Measurements from ENCODE around the gene ANGEL1. TPM values are rescaled to one million over a fixed set of nuclear protein-coding genes. Genes with fewer than 3 reads are reported as not detected.

Gene ANGEL1
- polyA plus RNA-seq, 3 donors, result 8.1 to 10.4 (median 8.5) TPM

DNA sequence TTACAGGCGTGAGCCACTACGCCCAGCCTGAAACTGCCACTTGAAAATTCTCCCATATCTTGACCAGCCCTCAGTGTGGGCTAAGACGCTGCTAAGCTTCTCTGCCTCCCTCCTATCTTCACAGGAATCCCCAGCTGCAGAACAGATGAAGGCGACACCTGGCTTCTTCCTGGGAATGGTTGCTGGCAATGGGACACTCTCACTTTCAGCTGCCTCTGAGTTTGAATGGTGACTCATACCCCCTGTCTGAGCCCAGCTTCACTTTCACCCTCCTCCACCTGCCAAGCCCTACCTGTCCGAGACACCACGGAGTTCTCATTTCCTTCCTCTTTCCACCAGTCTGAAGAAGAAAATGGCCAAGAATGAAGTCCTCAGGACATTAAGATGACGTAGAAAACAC is 69.7 kb downstream of the ANGEL1 start:
- Histone ChIP-seq H3K9ac (ENCODE audit: insufficient read depth, low read length, poor library complexity, severe bottlenecking) (no peak overlapping the region), H3K4me3 (replicated peaks in 1 of 3; ENCODE audit: low read depth in 2 of 3, low read length in 3 of 3) (peak overlapping the region in 1 of 3 experiments; percentile 13), H4K20me1 (ENCODE audit: insufficient read depth, low read length) (no peaks in the 10 kb centered on the region), H3K9me3 (replicated peaks in 1 of 2; ENCODE audit: control insufficient read depth in 1 of 2, insufficient read depth in 1 of 2, low read length in 2 of 2) (peaks cover 6 to 9% of the 10 kb centered on the region in 2 donors), H3K79me2 (ENCODE audit: insufficient read depth, low read length) (no peaks in the 10 kb centered on the region), H2AFZ (ENCODE audit: insufficient read depth, low read depth, low read length, poor library complexity, severe bottlenecking) (no peak overlapping the region), H3K4me2 (replicated peaks; ENCODE audit: extremely low read depth, low read length, poor library complexity, severe bottlenecking) (peak overlapping the region; percentile 41), H3K27me3 (ENCODE audit: control insufficient read depth in 2 of 2, insufficient read depth in 2 of 2, low read length in 2 of 2) (no peaks in the 10 kb centered on the region), H3K36me3 (replicated peaks in 1 of 2; ENCODE audit: control insufficient read depth in 1 of 2, insufficient read depth in 2 of 2, low read length in 2 of 2) (no peaks in the 10 kb centered on the region), H3K27ac (ENCODE audit: low read depth in 1 of 2, low read length in 2 of 2) (peak overlapping the region in 1 of 2 donors; percentile 3), H3K4me1 (ENCODE audit: control insufficient read depth in 1 of 2, insufficient read depth in 2 of 2, low read length in 2 of 2) (peaks cover 9 to 11% of the 10 kb centered on the region in 2 donors)
- WGBS (ENCODE audit: insufficient coverage), result 94% methylated on average over 4 of the region's 7 CpGs
- intact Hi-C loops (cut with micrococcal nuclease), result no loop called here
- DNase-seq, result peak; percentile 67 to 78 (median 75)
- peak overlapping the region; percentile 16 to 86 (median 69) for H3K27ac Mint-ChIP-seq
- peaks cover 0 to 4% (median 4%) of the 10 kb centered on the region in 3 donors for H3K27me3 Mint-ChIP-seq (ENCODE audit: low read depth in 3 of 3)
- TF ChIP-seq CTCF (IDR thresholded peaks at IDR 0.05), result no peak
- H3K4me1 Mint-ChIP-seq, result peaks cover 6% of the 10 kb centered on the region
- H3K9me3 Mint-ChIP-seq, result peaks cover 15 to 33% (median 26%) of the 10 kb centered on the region in 7 donors
- peaks cover 0 to 2% of the 10 kb centered on the region in 2 donors for H3K36me3 Mint-ChIP-seq
- H3K4me3 Mint-ChIP-seq, result peak overlapping the region in 1 of 2 donors; percentile 54

- Mint-ChIP-seq H3K36me3 (peaks cover 0 to 2% of the 10 kb centered on the region in 2 donors), H3K9me3 (peaks cover 15 to 33% (median 26%) of the 10 kb centered on the region in 7 donors), H3K27ac (peak overlapping the region in 1 of 7 donors; percentile 86), H3K4me3 (no peak overlapping the region), H3K27me3 (ENCODE audit: low read depth in 3 of 3) (peaks cover 0 to 4% (median 0%) of the 10 kb centered on the region in 3 donors), H3K4me1 (peaks cover 6% of the 10 kb centered on the region)
- H3K79me2 ChIP-seq (ENCODE audit: insufficient read depth, low read length), result no peaks in the 10 kb centered on the region
- TF ChIP-seq CTCF (IDR thresholded peaks at IDR 0.05), result no peak
- intact Hi-C loops (cut with micrococcal nuclease), result no loop called here
- no peak overlapping the region for H2AFZ ChIP-seq (ENCODE audit: insufficient read depth, low read depth, low read length, poor library complexity, severe bottlenecking)
- no peak overlapping the region for H3K27ac ChIP-seq (ENCODE audit: low read depth in 1 of 2, low read length in 2 of 2)
- H3K4me3 ChIP-seq (replicated peaks in 1 of 3; ENCODE audit: low read depth in 2 of 3, low read length in 3 of 3), result no peak overlapping the region
- no peak for DNase-seq
- H3K27me3 ChIP-seq (ENCODE audit: control insufficient read depth in 2 of 2, insufficient read depth in 2 of 2, low read length in 2 of 2), result no peaks in the 10 kb centered on the region
- no peaks in the 10 kb centered on the region for H3K36me3 ChIP-seq (replicated peaks in 1 of 2; ENCODE audit: control insufficient read depth in 1 of 2, insufficient read depth in 2 of 2, low read length in 2 of 2)
- peaks cover 6 to 9% of the 10 kb centered on the region in 2 donors for H3K9me3 ChIP-seq (replicated peaks in 1 of 2; ENCODE audit: control insufficient read depth in 1 of 2, insufficient read depth in 1 of 2, low read length in 2 of 2)
- 93% methylated on average over 5 of the region's 6 CpGs for WGBS (ENCODE audit: insufficient coverage)
- no peak overlapping the region for H3K9ac ChIP-seq (ENCODE audit: insufficient read depth, low read length, poor library complexity, severe bottlenecking)
- H3K4me2 ChIP-seq (replicated peaks; ENCODE audit: extremely low read depth, low read length, poor library complexity, severe bottlenecking), result no peak overlapping the region
- H4K20me1 ChIP-seq (ENCODE audit: insufficient read depth, low read length), result no peaks in the 10 kb centered on the region
- H3K4me1 ChIP-seq (ENCODE audit: control insufficient read depth in 1 of 2, insufficient read depth in 2 of 2, low read length in 2 of 2), result peaks cover 9 to 11% of the 10 kb centered on the region in 2 donors
Measured at GRCh38 chr14:76742185-76742584, 70.5 kb downstream of the ANGEL1 start.
